ENCODE data around the gene MPP3.
"Not testable (repeated sequence)": the region's sequence is repeated elsewhere in the genome, so short reads cannot be mapped to it uniquely, and the experiment has no call there.

Gene MPP3

GRCh38 chr17:43809121-43809520 lies 23.8 kb downstream of the MPP3 start:
- H3K27ac ChIP-seq: no peak overlapping the region
- TF ChIP-seq CTCF (conservative IDR thresholded peaks at IDR 0.05): no peak

- TF ChIP-seq CTCF (conservative IDR thresholded peaks at IDR 0.05): no peak
- no peak overlapping the region for H3K27ac ChIP-seq
Observed at GRCh38 chr17:43808076-43808475, 24.9 kb downstream of the MPP3 start.

GRCh38 chr17:43805117-43805516 lies 27.8 kb downstream of the MPP3 start:
- no peak for TF ChIP-seq CTCF (conservative IDR thresholded peaks at IDR 0.05)
- no peak overlapping the region for H3K27ac ChIP-seq

- no peak overlapping the region for H3K27ac ChIP-seq
- TF ChIP-seq CTCF (conservative IDR thresholded peaks at IDR 0.05): no peak
Observed at GRCh38 chr17:43803758-43804157, 29.2 kb downstream of the MPP3 start.

- no peak for TF ChIP-seq CTCF (conservative IDR thresholded peaks at IDR 0.05)
- no peak overlapping the region for H3K27ac ChIP-seq
Observed at GRCh38 chr17:43801844-43802243, 31.1 kb downstream of the MPP3 start.

GRCh38 chr17:43800736-43801135 lies 32.2 kb downstream of the MPP3 start:
- H3K27ac ChIP-seq: no peak overlapping the region
- TF ChIP-seq CTCF (conservative IDR thresholded peaks at IDR 0.05): no peak

- no peak overlapping the region for H3K27ac ChIP-seq
- no peak for TF ChIP-seq CTCF (conservative IDR thresholded peaks at IDR 0.05)
Observed at GRCh38 chr17:43799047-43799446, 33.9 kb downstream of the MPP3 start.

- not testable (repeated sequence) for H3K27ac ChIP-seq
Observed at GRCh38 chr17:43798024-43798423, 34.9 kb downstream of the MPP3 start.

- H3K27ac ChIP-seq: not testable (repeated sequence)
Observed at GRCh38 chr17:43792668-43793067, 40.3 kb downstream of the MPP3 start.
